Mesothelial cell of epicardium (in vitro differentiated cells): ENCODE measurements around the gene TERB1. TPM values are rescaled to one million over a fixed set of nuclear protein-coding genes. Genes with fewer than 3 reads are reported as not detected.
A peak's percentile ranks its signal among the peaks of the same experiment; 100 is the strongest.

Experiments
- DNase-seq, 2 experiments: peaks; one replicate each; pipeline ENCODE4 v3.0.0; 2021; ENCODE audit warnings: low spot score in 2 of 2; ENCODE audit not compliant: unreplicated experiment in 2 of 2
- H3K27ac Mint-ChIP-seq: 2 replicates; pipeline ENCODE4 v1.8.0; 2021; ENCODE audit warnings: mixed read lengths
- H3K27me3 Mint-ChIP-seq: 2 replicates; pipeline ENCODE4 v1.8.0; 2021; ENCODE audit warnings: low read depth, mixed read lengths
- H3K36me3 Mint-ChIP-seq: 2 replicates; pipeline ENCODE4 v1.8.0; 2021; ENCODE audit warnings: mixed read lengths
- H3K4me1 Mint-ChIP-seq: 2 replicates; pipeline ENCODE4 v1.8.0; 2021; ENCODE audit warnings: mixed read lengths
- H3K4me3 Mint-ChIP-seq: 2 replicates; pipeline ENCODE4 v1.8.0; 2021; ENCODE audit warnings: mild to moderate bottlenecking, moderate library complexity, mixed read lengths
- H3K9me3 Mint-ChIP-seq: 2 replicates; pipeline ENCODE4 v1.8.0; 2021; ENCODE audit warnings: mixed read lengths
- CTCF ChIP-seq: fragments of 200-600 bp; sonication (generic); IDR thresholded peaks from one replicate; pipeline ENCODE4 v1.5.0; 2021; ENCODE audit warnings: antibody characterized with exemption; ENCODE audit not compliant: unreplicated experiment
- total RNA-seq: library from RNA; stranded (reverse); gene quantifications from 3 replicates; pipeline ENCODE4 v1.2.1, GENCODE V29; 2021

TERB1 gene
- total RNA-seq, 1 donor from 2014 or later = 0.49 TPM

- no peaks in the 10 kb centered on the region for H3K36me3 Mint-ChIP-seq
- peaks cover 82% of the 10 kb centered on the region for H3K27me3 Mint-ChIP-seq
- H3K27ac Mint-ChIP-seq = no peak within 1 kb of the TSS
- DNase-seq = no peak
- H3K9me3 Mint-ChIP-seq = peaks cover 5% of the 10 kb centered on the region
- H3K4me3 Mint-ChIP-seq = peak within 1 kb of the TSS; percentile 71
- H3K4me1 Mint-ChIP-seq = peaks cover 2% of the 10 kb centered on the region
- TF ChIP-seq CTCF = no peak
Observed at GRCh38 chr16:66844342-66845079, 43.1 kb upstream of the TERB1 start, which contains the start of gene CA7. Gene CA7 (plus strand): TSS chr16:66844414. CDS start chr16:66844488, 74 bp downstream.

GRCh38 chr16:66844009-66844341 is 42.6 kb upstream of the TERB1 start:
- TF ChIP-seq CTCF = no peak
- H3K27me3 Mint-ChIP-seq = peaks cover 88% of the 10 kb centered on the region
- H3K27ac Mint-ChIP-seq = no peak overlapping the region
- no peak for DNase-seq
- peaks cover 2% of the 10 kb centered on the region for H3K4me1 Mint-ChIP-seq
- H3K36me3 Mint-ChIP-seq = no peaks in the 10 kb centered on the region
- peak overlapping the region; percentile 71 for H3K4me3 Mint-ChIP-seq
- H3K9me3 Mint-ChIP-seq = peaks cover 9% of the 10 kb centered on the region

GRCh38 chr16:66843191-66843590 is 41.8 kb upstream of the TERB1 start:
- Mint-ChIP-seq H3K36me3 (no peaks in the 10 kb centered on the region), H3K9me3 (peaks cover 16% of the 10 kb centered on the region), H3K4me3 (peak overlapping the region; percentile 71), H3K27ac (no peak overlapping the region), H3K27me3 (peaks cover 92% of the 10 kb centered on the region), H3K4me1 (peaks cover 2% of the 10 kb centered on the region)
- no peak for DNase-seq
- no peak for TF ChIP-seq CTCF

- Mint-ChIP-seq H3K27ac (no peak overlapping the region), H3K4me3 (peak overlapping the region; percentile 71)
Observed at GRCh38 chr16:66842765-66843164, 41.4 kb upstream of the TERB1 start.

GRCh38 chr16:66841366-66841765 is 40.0 kb upstream of the TERB1 start:
- TF ChIP-seq CTCF = no peak
- peaks cover 18% of the 10 kb centered on the region for H3K9me3 Mint-ChIP-seq
- H3K4me1 Mint-ChIP-seq = peaks cover 2% of the 10 kb centered on the region
- H3K4me3 Mint-ChIP-seq = no peak overlapping the region
- no peaks in the 10 kb centered on the region for H3K36me3 Mint-ChIP-seq
- no peak overlapping the region for H3K27ac Mint-ChIP-seq
- no peak for DNase-seq
- H3K27me3 Mint-ChIP-seq = peaks cover 84% of the 10 kb centered on the region

More at GRCh38 chr16:66842765-66843164, 41.4 kb upstream of the TERB1 start:
- no peaks in the 10 kb centered on the region for H3K36me3 Mint-ChIP-seq
- H3K27me3 Mint-ChIP-seq = peaks cover 90% of the 10 kb centered on the region
- no peak for TF ChIP-seq CTCF
- no peak for DNase-seq
- H3K4me1 Mint-ChIP-seq = peaks cover 2% of the 10 kb centered on the region
- peaks cover 18% of the 10 kb centered on the region for H3K9me3 Mint-ChIP-seq

- no peaks in the 10 kb centered on the region for H3K36me3 Mint-ChIP-seq
- peaks cover 80% of the 10 kb centered on the region for H3K27me3 Mint-ChIP-seq
Observed at GRCh38 chr16:66840883-66841282, 39.5 kb upstream of the TERB1 start.

More at GRCh38 chr16:66840883-66841282, 39.5 kb upstream of the TERB1 start:
- no peak for DNase-seq
- Mint-ChIP-seq H3K27ac (no peak overlapping the region), H3K4me1 (peaks cover 2% of the 10 kb centered on the region), H3K9me3 (peaks cover 18% of the 10 kb centered on the region), H3K4me3 (no peak overlapping the region)
- TF ChIP-seq CTCF = no peak
